GM10266 (cell line): ENCODE results near the gene ACCSL.

Experiments used
- DNase-seq: peaks from one replicate; pipeline ENCODE4 v3.0.0; 2012; ENCODE audit errors: extremely low spot score
- TF ChIP-seq, protein P1 (sequence below): IDR thresholded peaks from 2 replicates; pipeline ENCODE4 v1.5.1; 2012; ENCODE audit warnings: mild to moderate bottlenecking, low read depth; ENCODE audit not compliant: control insufficient read depth, insufficient read depth; ENCODE audit errors: missing control alignments

The ACCSL gene

GRCh38 chr11:44018127-44018521, 29.7 kb upstream of the ACCSL start:
- TF ChIP-seq, protein P1, sequence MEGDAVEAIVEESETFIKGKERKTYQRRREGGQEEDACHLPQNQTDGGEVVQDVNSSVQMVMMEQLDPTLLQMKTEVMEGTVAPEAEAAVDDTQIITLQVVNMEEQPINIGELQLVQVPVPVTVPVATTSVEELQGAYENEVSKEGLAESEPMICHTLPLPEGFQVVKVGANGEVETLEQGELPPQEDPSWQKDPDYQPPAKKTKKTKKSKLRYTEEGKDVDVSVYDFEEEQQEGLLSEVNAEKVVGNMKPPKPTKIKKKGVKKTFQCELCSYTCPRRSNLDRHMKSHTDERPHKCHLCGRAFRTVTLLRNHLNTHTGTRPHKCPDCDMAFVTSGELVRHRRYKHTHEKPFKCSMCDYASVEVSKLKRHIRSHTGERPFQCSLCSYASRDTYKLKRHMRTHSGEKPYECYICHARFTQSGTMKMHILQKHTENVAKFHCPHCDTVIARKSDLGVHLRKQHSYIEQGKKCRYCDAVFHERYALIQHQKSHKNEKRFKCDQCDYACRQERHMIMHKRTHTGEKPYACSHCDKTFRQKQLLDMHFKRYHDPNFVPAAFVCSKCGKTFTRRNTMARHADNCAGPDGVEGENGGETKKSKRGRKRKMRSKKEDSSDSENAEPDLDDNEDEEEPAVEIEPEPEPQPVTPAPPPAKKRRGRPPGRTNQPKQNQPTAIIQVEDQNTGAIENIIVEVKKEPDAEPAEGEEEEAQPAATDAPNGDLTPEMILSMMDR = no peak
- no peak for DNase-seq

GRCh38 chr11:44018829-44019228, 29.0 kb upstream of the ACCSL start:
- no peak for DNase-seq
- TF ChIP-seq, protein P1 = no peak

DNA sequence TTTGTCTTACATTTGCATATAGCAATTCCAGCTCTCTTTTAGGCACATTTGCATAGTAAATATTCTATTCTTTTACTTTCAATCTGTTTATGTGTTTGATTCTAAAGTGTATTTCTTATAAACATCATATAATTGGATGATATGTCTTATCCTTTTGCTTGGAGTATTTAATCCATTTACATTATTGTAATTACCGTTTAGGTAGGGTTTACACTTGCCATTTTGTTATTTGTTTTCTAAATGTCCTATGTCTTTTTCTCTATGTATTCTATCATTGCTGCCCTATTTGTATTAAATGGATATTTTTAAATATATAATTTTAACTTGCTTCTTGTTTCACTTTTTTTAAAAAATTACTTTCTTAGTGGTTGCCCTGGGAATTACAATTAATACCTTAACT, 22.8 kb upstream of the ACCSL start:
- TF ChIP-seq, protein P1 = no peak
- DNase-seq = no peak

DNA sequence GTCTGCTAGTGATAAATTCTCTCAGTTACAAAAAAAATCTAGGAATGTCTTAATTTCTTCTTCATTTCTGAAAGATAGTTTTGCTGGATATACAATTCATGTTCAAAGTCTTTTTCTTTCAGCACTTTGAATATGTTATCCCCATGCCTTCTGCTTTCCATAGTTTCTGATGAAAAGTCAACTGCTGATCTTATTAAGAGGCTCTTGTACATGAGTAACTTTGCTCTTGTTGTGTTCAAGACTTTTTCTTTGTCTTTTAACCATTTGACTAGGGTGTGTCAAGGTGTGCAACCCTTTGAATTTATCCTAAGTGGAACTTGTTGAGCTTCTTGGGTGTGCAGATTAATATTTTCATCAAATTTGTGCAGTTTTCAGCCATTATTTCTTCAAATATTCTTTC, 22.1 kb upstream of the ACCSL start:
- TF ChIP-seq, protein P1 = no peak
- no peak for DNase-seq

DNA sequence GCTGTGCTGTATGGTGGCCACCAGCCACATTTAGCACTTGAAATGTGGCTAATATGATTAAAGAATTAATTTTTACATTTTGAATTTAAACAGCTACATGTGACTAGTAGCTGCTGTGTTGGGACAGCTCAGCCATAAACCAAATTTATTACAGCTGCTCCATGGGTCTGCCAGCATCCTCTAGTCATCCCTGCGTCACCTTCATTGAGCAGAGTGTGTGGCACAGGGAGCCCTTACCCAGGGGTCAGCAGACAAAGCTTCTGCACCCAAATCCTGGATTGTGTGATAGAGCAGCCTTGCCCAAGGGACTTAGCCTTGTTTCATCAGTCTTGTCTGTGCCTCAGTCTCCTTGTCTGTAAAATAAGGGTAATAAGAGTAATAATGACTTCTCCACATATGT, 19.4 kb upstream of the ACCSL start:
- DNase-seq = no peak
- TF ChIP-seq, protein P1 = no peak

- TF ChIP-seq, protein P1 = no peak
- no peak for DNase-seq
Measured at GRCh38 chr11:44028816-44029506, 18.8 kb upstream of the ACCSL start.

- TF ChIP-seq, protein P1 = no peak
- DNase-seq = no peak
Measured at GRCh38 chr11:44029507-44029845, 18.3 kb upstream of the ACCSL start.
